ENCODE measurements around the gene CCNA2.

CCNA2 gene

GRCh38 chr4:121773883-121774282, 49.8 kb downstream of the CCNA2 start:
- DNase-seq (ENCODE audit: low spot score), result no peak

DNA sequence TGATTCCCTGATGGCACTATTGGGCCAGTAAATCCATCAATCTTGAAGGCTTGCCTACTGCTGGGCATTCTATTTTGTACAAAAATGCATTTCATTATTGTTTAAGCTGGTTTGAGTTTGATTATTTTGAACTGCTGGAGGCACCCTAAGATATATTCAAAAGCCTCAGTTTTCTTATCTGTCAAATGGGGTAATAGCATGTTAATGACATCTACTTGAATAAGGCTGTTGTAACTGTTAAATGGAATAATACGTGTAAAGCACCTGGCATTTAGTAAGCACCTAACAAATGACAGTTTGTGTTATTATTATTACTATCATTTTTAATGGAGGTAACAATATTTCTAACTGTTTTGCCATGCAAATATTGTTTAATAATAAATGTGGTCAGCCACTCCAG, 51.8 kb downstream of the CCNA2 start:
- no peak for DNase-seq (ENCODE audit: low spot score)

DNA sequence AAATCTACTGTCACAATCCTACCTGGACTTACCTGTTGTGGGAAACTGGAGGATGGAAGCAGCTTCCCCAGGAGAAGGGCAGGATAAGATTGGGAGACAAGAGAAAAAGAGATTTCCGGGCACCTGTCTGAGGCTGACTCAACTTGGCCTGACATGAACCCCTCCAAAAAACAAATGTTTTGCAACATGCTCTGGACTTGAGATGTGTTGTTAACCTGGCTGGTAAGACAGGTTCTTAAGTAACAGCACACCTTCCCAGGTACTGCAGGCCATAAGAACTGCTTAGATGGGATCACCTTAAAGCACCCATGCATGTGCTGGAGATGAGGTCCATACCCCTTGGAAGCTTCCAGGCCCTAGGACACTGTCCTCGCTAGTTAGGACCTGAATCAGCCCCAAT, 54.3 kb downstream of the CCNA2 start:
- DNase-seq (ENCODE audit: low spot score), result no peak

- DNase-seq (ENCODE audit: low spot score), result no peak
These were observed 56.5 kb downstream of the CCNA2 start for GRCh38 chr4:121767166-121767565.
